SK-N-SH (cell line): ENCODE results near the gene COQ6. TPM values are rescaled to one million over a fixed set of nuclear protein-coding genes. Genes with fewer than 3 reads are reported as not detected.
"Not testable (repeated sequence)": the region's sequence is repeated elsewhere in the genome, so short reads cannot be mapped to it uniquely, and the experiment has no call there.

Experiments
- CTCF ChIA-PET: fragments of 300-600, 350-600 bp; formaldehyde crosslinking; extraction: SDS; loops from one replicate; lab custom pipeline; 2021; lab: Yijun Ruan, JAX
- POLR2A ChIA-PET: fragments of 350-600 bp; sonication (Branson Sonifier 250); formaldehyde crosslinking; extraction: SDS; loops from one replicate; lab custom pipeline; 2020; ENCODE audit warnings: antibody characterized with exemption, inconsistent platforms; lab: Yijun Ruan, JAX
- DNase-seq: peaks from one replicate; pipeline ENCODE4 v3.0.0; 2012
- H2AFZ ChIP-seq: fragments of 200-600 bp; sonication (generic); 2 replicates; pipeline ENCODE4 v1.8.1; 2016; ENCODE audit warnings: antibody characterized with exemption, mild to moderate bottlenecking, low read depth
- H3F3A ChIP-seq: fragments of 200-600 bp; sonication (generic); replicated peaks from 2 replicates; pipeline ENCODE3; 2016; ENCODE audit warnings: antibody characterized with exemption, mild to moderate bottlenecking; ENCODE audit not compliant: insufficient read depth
- H3K27ac ChIP-seq, 2 experiments: fragments of 200-500 bp in 1 of 2; fragments of 200-600 bp in 1 of 2; sonication (Bioruptor generic) in 1 of 2; sonication (generic), shearing (Covaris generic) in 1 of 2; 2 replicates each; pipeline versions ENCODE4 v1.5.1 to v1.6.1; 2014 to 2016; ENCODE audit warnings: low read depth in 2 of 2, inconsistent platforms in 1 of 2, low read length in 1 of 2, mild to moderate bottlenecking in 1 of 2, mixed read lengths in 1 of 2
- H3K27me3 ChIP-seq: fragments of 200-600 bp; sonication (generic), shearing (Covaris generic); 2 replicates; pipeline ENCODE4 v1.6.1; 2016; ENCODE audit warnings: mixed run types; ENCODE audit not compliant: insufficient read depth
- H3K36me3 ChIP-seq, 2 experiments: fragments of 200-500 bp in 1 of 2; fragments of 200-600 bp in 1 of 2; sonication (Bioruptor generic) in 1 of 2; sonication (generic) in 1 of 2; replicated peaks in 1 of 2; 2 replicates each; pipeline versions ENCODE3 to v1.5.1; 2014 to 2016; ENCODE audit warnings: low read length in 1 of 2, mild to moderate bottlenecking in 1 of 2; ENCODE audit not compliant: insufficient read depth in 2 of 2, control insufficient read depth in 1 of 2
- H3K4me1 ChIP-seq, 2 experiments: fragments of 200-500 bp in 1 of 2; fragments of 200-600 bp in 1 of 2; sonication (Bioruptor generic) in 1 of 2; sonication (generic), shearing (Covaris generic) in 1 of 2; 2 replicates each; pipeline versions ENCODE4 v1.5.1 to v1.6.1; 2014 to 2016; ENCODE audit warnings: low read depth in 1 of 2, low read length in 1 of 2, mixed run types in 1 of 2; ENCODE audit not compliant: insufficient read depth in 2 of 2, control insufficient read depth in 1 of 2
- H3K4me2 ChIP-seq: fragments of 200-600 bp; sonication (generic), shearing (Covaris generic); 2 replicates; pipeline ENCODE4 v1.6.1; 2017; ENCODE audit warnings: mixed run types
- H3K4me3 ChIP-seq, 2 experiments: fragments of 200-500 bp in 1 of 2; fragments of 200-600 bp in 1 of 2; sonication (Bioruptor generic) in 1 of 2; sonication (generic), shearing (Covaris generic) in 1 of 2; 2 replicates each; pipeline versions ENCODE4 v1.5.1 to v1.8.1; 2014 to 2016; ENCODE audit warnings: low read depth in 2 of 2, inconsistent platforms in 1 of 2, low read length in 1 of 2, mild to moderate bottlenecking in 1 of 2, mixed read lengths in 1 of 2, moderate library complexity in 1 of 2
- H3K79me2 ChIP-seq: fragments of 200-600 bp; sonication (generic); 2 replicates; pipeline ENCODE4 v1.8.1; 2017; ENCODE audit warnings: mild to moderate bottlenecking; ENCODE audit not compliant: insufficient read depth
- H3K9ac ChIP-seq: fragments of 200-600 bp; sonication (generic); 2 replicates; pipeline ENCODE4 v1.6.1; 2017; ENCODE audit warnings: mixed run types
- H3K9me2 ChIP-seq: fragments of 200-600 bp; sonication (generic); 2 replicates; pipeline ENCODE4 v1.6.1; 2017; ENCODE audit warnings: mixed run types
- H3K9me3 ChIP-seq: fragments of 200-600 bp; sonication (generic); 2 replicates; pipeline ENCODE4 v1.6.1; 2017; ENCODE audit warnings: mixed run types, mild to moderate bottlenecking, moderate library complexity
- H4K20me1 ChIP-seq: fragments of 200-600 bp; sonication (generic); 2 replicates; pipeline ENCODE4 v1.6.1; 2017; ENCODE audit warnings: mild to moderate bottlenecking, mixed run types; ENCODE audit not compliant: insufficient read depth
- CTCF ChIP-seq: fragments of 200-600 bp; sonication (generic); IDR thresholded peaks from 2 replicates; pipeline ENCODE4 v1.6.1; 2017; ENCODE audit warnings: antibody characterized with exemption, mild to moderate bottlenecking, moderate library complexity
- EZH2phosphoT487 ChIP-seq: fragments of 200-600 bp; sonication (generic); IDR thresholded peaks from 2 replicates; pipeline ENCODE4 v1.6.1; 2017; ENCODE audit warnings: low read depth, mixed run types, mild to moderate bottlenecking, antibody characterized with exemption, moderate library complexity, borderline replicate concordance
- FOSL2 ChIP-seq: IDR thresholded peaks from 2 replicates; pipeline ENCODE4 v1.4.0; 2012; ENCODE audit warnings: low read depth, mild to moderate bottlenecking, moderate library complexity, borderline replicate concordance
- GABPA ChIP-seq: IDR thresholded peaks from 2 replicates; pipeline ENCODE4 v1.4.0; 2012; ENCODE audit warnings: low read depth, mild to moderate bottlenecking
- IRF3 ChIP-seq: fragments of 150-350 bp; IDR thresholded peaks from 2 replicates; pipeline ENCODE4 v1.6.1; 2016; ENCODE audit warnings: mild to moderate bottlenecking, low read depth, low read length
- JUND ChIP-seq: IDR thresholded peaks from 2 replicates; pipeline ENCODE4 v1.4.0; 2012
- NFIC ChIP-seq: IDR thresholded peaks from 2 replicates; pipeline ENCODE4 v1.4.0; 2012; ENCODE audit warnings: borderline replicate concordance
- NRF1 ChIP-seq: IDR thresholded peaks from 2 replicates; pipeline ENCODE4 v1.6.1; 2012; ENCODE audit warnings: low read depth, mild to moderate bottlenecking, low read length
- RAD21 ChIP-seq: IDR thresholded peaks from 2 replicates; pipeline ENCODE4 v1.6.1; 2012; ENCODE audit warnings: mild to moderate bottlenecking, low read length
- TAF1 ChIP-seq: IDR thresholded peaks from 2 replicates; pipeline ENCODE4 v1.6.1; 2012; ENCODE audit warnings: low read depth, mild to moderate bottlenecking, low read length, moderate library complexity, borderline replicate concordance
- TCF12 ChIP-seq: IDR thresholded peaks from 2 replicates; pipeline ENCODE4 v1.4.0; 2012
- USF1 ChIP-seq: IDR thresholded peaks from 2 replicates; pipeline ENCODE4 v1.4.0; 2012; ENCODE audit warnings: low read depth, borderline replicate concordance
- WGBS: methylation state at CpG from one replicate; pipeline ENCODE4 v1.1.6; 2017; ENCODE audit warnings: low lambda C conversion rate; 5-methylcytosine and 5-hydroxymethylcytosine counted together
- polyA plus RNA-seq, 3 experiments: library from polyadenylated mRNA; depleted of rRNA; stranded (reverse); fragments of >200 nt; gene quantifications; 2 replicates each; pipeline ENCODE4 v1.2.3, GENCODE V29; 2012

The COQ6 gene
- polyA plus RNA-seq, 1 of the 3 experiments (the other 2 are of a cell fraction), result 38.8 TPM

GRCh38 chr14:73998726-73999125 lies 48.6 kb downstream of the COQ6 start:
- H3K9me2 ChIP-seq, result no peaks in the 10 kb centered on the region
- no peak for DNase-seq
- H3F3A ChIP-seq, result no peaks in the 10 kb centered on the region
- no peaks in the 10 kb centered on the region for H3K4me1 ChIP-seq
- POLR2A ChIA-PET, result no interaction called here
- H3K27me3 ChIP-seq, result no peaks in the 10 kb centered on the region
- no peak overlapping the region for H3K27ac ChIP-seq
- no peaks in the 10 kb centered on the region for H3K79me2 ChIP-seq
- CTCF ChIA-PET, result interaction anchor here (0.6 to 0.9 kb wide), 2 partner anchors 10 to 271 kb away, joined by 3 read pairs; no protein-coding TSS in a partner anchor
- H3K9ac ChIP-seq, result no peak overlapping the region
- no peak for TF ChIP-seq TCF12
- no peak for TF ChIP-seq GABPA
- TF ChIP-seq TAF1, result no peak
- no peak for TF ChIP-seq IRF3
- TF ChIP-seq FOSL2, result no peak
- no peak for TF ChIP-seq USF1
- no peak for TF ChIP-seq EZH2phosphoT487
- TF ChIP-seq CTCF, result no peak
- TF ChIP-seq NFIC, result no peak
- TF ChIP-seq NRF1, result no peak
- TF ChIP-seq JUND, result no peak
- no peak for TF ChIP-seq RAD21
- H3K4me2 ChIP-seq, result no peak overlapping the region
- H3K9me3 ChIP-seq, result no peaks in the 10 kb centered on the region
- no peaks in the 10 kb centered on the region for H4K20me1 ChIP-seq
- 72% methylated on average over 2 of the region's 2 CpGs for WGBS
- peaks cover 0 to 3% of the 10 kb centered on the region in 2 experiments for H3K36me3 ChIP-seq
- no peak overlapping the region for H3K4me3 ChIP-seq
- H2AFZ ChIP-seq, result no peak overlapping the region

GRCh38 chr14:74005664-74006063 lies 55.6 kb downstream of the COQ6 start:
- POLR2A ChIA-PET, result not testable (repeated sequence)

More at GRCh38 chr14:74005664-74006063, 55.6 kb downstream of the COQ6 start:
- H3F3A ChIP-seq, CTCF ChIA-PET, H3K79me2 ChIP-seq, H3K4me2 ChIP-seq, H3K9me3 ChIP-seq, H3K9ac ChIP-seq, H3K27ac ChIP-seq, DNase-seq, H4K20me1 ChIP-seq, H3K4me3 ChIP-seq, H3K27me3 ChIP-seq, H3K4me1 ChIP-seq, H3K9me2 ChIP-seq, H3K36me3 ChIP-seq, H2AFZ ChIP-seq: not testable (repeated sequence)
- 91% methylated on average over 3 of the region's 3 CpGs for WGBS
